CD4-positive, CD25-positive, alpha-beta regulatory T cell (primary cell): ENCODE measurements around the gene ANKRD6. TPM values are rescaled to one million over a fixed set of nuclear protein-coding genes. Genes with fewer than 3 reads are reported as not detected.

Experiments
- ATAC-seq, 2 donors: fragments of 150-1000 bp; cut with Tn5 transposase; one replicate each; pipeline ENCODE4 v1.10.0; 2021; ENCODE audit warnings: low read depth in 2 of 2, moderate number of reproducible peaks in 2 of 2, moderate library complexity in 1 of 2
- DNase-seq, 3 donors: peaks; one replicate each; pipeline versions ENCODE4 v3.0.0 to v3.0.0-alpha.2; 2012 to 2022; ENCODE audit warnings: mixed read lengths in 1 of 3
- H3K27ac ChIP-seq: one replicate; pipeline ENCODE4 v1.7.0; 2013; ENCODE audit warnings: mild to moderate bottlenecking, low read length; ENCODE audit not compliant: insufficient read depth, poor library complexity, severe bottlenecking
- H3K27me3 ChIP-seq: one replicate; pipeline ENCODE4 v1.7.0; 2013; ENCODE audit warnings: low read length; ENCODE audit not compliant: control insufficient read depth, insufficient read depth
- H3K36me3 ChIP-seq: one replicate; pipeline ENCODE4 v1.7.0; 2013; ENCODE audit warnings: mild to moderate bottlenecking, low read length, moderate library complexity; ENCODE audit not compliant: control insufficient read depth, insufficient read depth
- H3K4me1 ChIP-seq: 2 replicates; pipeline ENCODE4 v1.7.0; 2013; ENCODE audit warnings: mild to moderate bottlenecking, low read length; ENCODE audit not compliant: insufficient read depth, control insufficient read depth, poor library complexity, severe bottlenecking
- H3K4me3 ChIP-seq: one replicate; pipeline ENCODE4 v1.7.0; 2013; ENCODE audit warnings: low read depth, mild to moderate bottlenecking, low read length, moderate library complexity
- H3K9me3 ChIP-seq, 2 experiments: 1 replicate in 1 of 2; 2 replicates in 1 of 2; pipeline ENCODE4 v1.7.0; 2013; ENCODE audit warnings: low read length in 2 of 2, mild to moderate bottlenecking in 1 of 2, moderate library complexity in 1 of 2; ENCODE audit not compliant: control insufficient read depth in 2 of 2
- H3K27ac Mint-ChIP-seq, 3 donors: one replicate each; pipeline ENCODE4 v1.8.0; 2020 to 2022; ENCODE audit warnings: mild to moderate bottlenecking in 3 of 3, mixed read lengths in 3 of 3, moderate library complexity in 2 of 3
- H3K27me3 Mint-ChIP-seq: one replicate; pipeline ENCODE4 v1.8.0; 2022; ENCODE audit warnings: mild to moderate bottlenecking, mixed read lengths
- H3K36me3 Mint-ChIP-seq: one replicate; pipeline ENCODE4 v1.8.0; 2020; ENCODE audit warnings: mixed read lengths
- H3K4me1 Mint-ChIP-seq, 4 donors: one replicate each; pipeline ENCODE4 v1.8.0; 2020 to 2022; ENCODE audit warnings: mixed read lengths in 4 of 4, mild to moderate bottlenecking in 1 of 4
- H3K4me3 Mint-ChIP-seq, 4 donors: one replicate each; pipeline ENCODE4 v1.8.0; 2020 to 2022; ENCODE audit warnings: mild to moderate bottlenecking in 4 of 4, mixed read lengths in 4 of 4, moderate library complexity in 3 of 4
- H3K9me3 Mint-ChIP-seq, 7 donors: one replicate each; pipeline ENCODE4 v1.8.0; 2020 to 2022; ENCODE audit warnings: mixed read lengths in 7 of 7, mild to moderate bottlenecking in 3 of 7, moderate library complexity in 2 of 7
- polyA plus RNA-seq, 4 donors: library from polyadenylated mRNA; unstranded; fragments of 300-500 nt; fragmentation: Illumina TruSeq; gene quantifications; one replicate each; pipeline ENCODE4 v1.2.3, GENCODE V29; 2021
- total RNA-seq: library from RNA; stranded (reverse); gene quantifications from one replicate; pipeline ENCODE4 v1.2.3, GENCODE V29; 2022

ANKRD6 gene
- 6.0 TPM for total RNA-seq
- polyA plus RNA-seq: 1 to 10 TPM in 3 of 4 donors, under 1 TPM in 1; 0.54 to 2.1 (median 1.2) TPM

DNA sequence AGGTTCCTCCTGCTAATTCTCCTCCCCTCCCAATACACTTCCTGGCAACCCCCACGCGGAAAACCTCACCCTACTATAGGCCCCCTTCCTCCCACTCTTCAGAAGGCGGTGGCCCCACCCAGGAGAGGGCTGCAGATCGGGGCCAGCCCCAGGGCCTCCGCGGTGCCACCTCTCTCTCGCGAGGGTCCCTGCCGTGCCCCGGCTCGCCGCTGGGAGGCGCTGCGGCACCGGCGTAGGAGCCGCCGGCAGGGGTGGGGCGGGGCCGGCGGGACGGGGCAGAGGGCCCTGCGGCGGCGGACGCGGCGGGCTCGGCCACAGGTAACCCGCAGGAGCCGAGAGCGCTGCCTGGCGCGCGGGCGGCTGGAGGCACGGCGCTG, at the start of gene ANKRD6:
Gene ANKRD6, plus strand, starts transcription at position 278 of the 377 bp plus-strand sequence. CDS start 133,825 bp downstream, outside the sequence.
- Mint-ChIP-seq H3K4me3 (peak within 1 kb of the TSS; percentile 89 to 92 (median 91)), H3K27me3 (peaks cover 58% of the 10 kb centered on the region), H3K9me3 (peaks cover 0 to 4% (median 0%) of the 10 kb centered on the region in 7 donors), H3K36me3 (no peaks in the 10 kb centered on the region), H3K4me1 (peaks cover 5 to 21% (median 11%) of the 10 kb centered on the region in 4 donors), H3K27ac (peak within 1 kb of the TSS in 2 of 3 donors; percentile 77 to 92)
- Histone ChIP-seq H3K27me3 (peaks cover 9% of the 10 kb centered on the region), H3K4me1 (peaks cover 15% of the 10 kb centered on the region), H3K36me3 (no peaks in the 10 kb centered on the region), H3K4me3 (peak within 1 kb of the TSS; percentile 61), H3K27ac (peak within 1 kb of the TSS; percentile 47), H3K9me3 (no peaks in the 10 kb centered on the region)
- DNase-seq: peak; percentile 70 to 78 (median 72)
- ATAC-seq: peak; percentile 94 to 96

DNA sequence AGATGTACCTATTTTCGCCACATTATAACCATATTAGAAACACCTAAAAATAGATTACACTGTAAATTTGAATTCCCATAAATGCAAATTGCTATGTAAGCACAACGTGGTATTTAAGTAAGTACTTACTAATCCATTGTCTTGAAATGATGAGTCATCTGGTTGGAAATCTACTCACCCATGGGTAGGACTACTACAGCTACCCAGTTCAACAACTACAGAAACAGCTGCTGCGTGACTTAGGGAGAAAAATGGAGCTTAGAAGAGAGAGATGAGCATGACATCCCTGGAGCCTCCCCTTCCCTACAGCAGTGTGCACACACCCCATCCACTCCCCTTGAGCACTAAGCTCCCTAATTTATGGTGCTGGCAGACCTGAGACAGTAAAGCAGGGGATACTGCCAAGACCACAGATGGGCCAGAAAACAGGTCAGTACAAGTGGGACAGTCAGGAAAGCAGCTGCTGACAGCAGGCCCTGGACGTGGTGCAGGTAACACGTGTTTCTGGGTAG, 47.7 kb upstream of the ANKRD6 start:
- DNase-seq: no peak
- Mint-ChIP-seq H3K36me3 (no peaks in the 10 kb centered on the region), H3K4me1 (peaks cover 0 to 2% (median 0%) of the 10 kb centered on the region in 4 donors), H3K27me3 (peaks cover 24% of the 10 kb centered on the region), H3K27ac (no peak overlapping the region), H3K9me3 (peaks cover 0 to 2% (median 0%) of the 10 kb centered on the region in 7 donors), H3K4me3 (no peak overlapping the region)
- Histone ChIP-seq H3K36me3 (no peaks in the 10 kb centered on the region), H3K27ac (no peak overlapping the region), H3K9me3 (no peaks in the 10 kb centered on the region), H3K4me1 (no peaks in the 10 kb centered on the region), H3K4me3 (no peak overlapping the region), H3K27me3 (peaks cover 5% of the 10 kb centered on the region)
- no peak for ATAC-seq

DNA sequence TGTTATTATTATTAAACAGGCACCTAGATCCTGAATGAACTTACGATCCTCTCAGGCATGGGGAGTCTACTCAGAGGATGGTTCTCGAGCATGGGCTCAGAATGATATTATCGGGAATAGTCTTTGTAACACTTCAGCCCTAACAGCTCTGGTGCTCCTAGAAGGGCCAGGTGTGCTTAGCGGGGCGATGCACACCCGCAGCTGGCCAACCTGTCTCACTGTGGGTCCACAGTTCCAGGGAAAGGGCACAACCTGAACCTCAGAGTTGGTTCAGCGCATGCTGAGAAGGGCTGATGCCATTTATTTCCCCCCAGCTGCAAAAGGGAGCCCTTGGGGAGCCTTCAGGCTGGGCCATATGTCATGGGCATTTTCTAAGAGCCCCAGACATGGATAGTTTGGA, 47.1 kb upstream of the ANKRD6 start:
- Mint-ChIP-seq H3K4me1 (peaks cover 0 to 2% (median 0%) of the 10 kb centered on the region in 4 donors), H3K27ac (no peak overlapping the region), H3K9me3 (peaks cover 0 to 2% (median 0%) of the 10 kb centered on the region in 7 donors), H3K4me3 (no peak overlapping the region), H3K27me3 (peaks cover 22% of the 10 kb centered on the region), H3K36me3 (no peaks in the 10 kb centered on the region)
- H3K36me3 ChIP-seq: no peaks in the 10 kb centered on the region
- H3K4me3 ChIP-seq: no peak overlapping the region
- H3K27me3 ChIP-seq: peaks cover 5% of the 10 kb centered on the region
- no peak overlapping the region for H3K27ac ChIP-seq
- no peaks in the 10 kb centered on the region for H3K4me1 ChIP-seq
- no peak for DNase-seq
- no peaks in the 10 kb centered on the region for H3K9me3 ChIP-seq
- no peak for ATAC-seq

DNA sequence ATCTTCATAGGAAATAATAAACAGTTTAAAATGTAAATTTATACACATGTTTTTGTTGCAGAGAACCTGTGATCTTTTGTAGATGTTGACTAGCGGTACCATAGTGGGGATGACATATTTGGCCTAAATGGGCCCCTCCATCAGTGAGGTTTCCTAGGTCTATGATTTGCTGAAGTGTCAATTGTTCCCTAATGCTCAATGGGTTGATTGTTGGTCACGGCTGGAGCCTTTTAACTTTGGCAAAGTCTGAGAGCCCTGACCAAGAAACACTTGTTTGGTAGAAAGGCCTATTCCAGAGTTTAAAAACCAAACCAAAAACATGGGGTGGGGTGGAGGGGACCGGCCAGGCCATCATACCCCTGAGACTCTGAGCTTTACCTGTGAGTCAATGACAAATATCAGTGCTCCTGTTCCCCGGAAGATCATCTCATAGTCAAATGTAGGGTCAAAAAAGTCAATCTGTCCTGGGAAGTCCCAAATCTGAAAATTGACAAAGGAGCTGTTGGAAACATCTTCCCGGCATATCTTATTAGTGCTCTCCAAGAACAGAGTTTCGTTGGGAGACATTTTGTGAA, 45.9 kb upstream of the ANKRD6 start:
- Histone ChIP-seq H3K27me3 (peaks cover 5% of the 10 kb centered on the region), H3K27ac (no peak overlapping the region), H3K4me3 (no peak overlapping the region), H3K4me1 (no peaks in the 10 kb centered on the region), H3K36me3 (no peaks in the 10 kb centered on the region), H3K9me3 (no peaks in the 10 kb centered on the region)
- no peak overlapping the region for H3K27ac Mint-ChIP-seq
- no peak for DNase-seq
- no peak overlapping the region for H3K4me3 Mint-ChIP-seq
- no peak for ATAC-seq
- H3K36me3 Mint-ChIP-seq: no peaks in the 10 kb centered on the region
- H3K4me1 Mint-ChIP-seq: peaks cover 0 to 2% (median 0%) of the 10 kb centered on the region in 4 donors
- peaks cover 13% of the 10 kb centered on the region for H3K27me3 Mint-ChIP-seq
- H3K9me3 Mint-ChIP-seq: peaks cover 0 to 2% (median 0%) of the 10 kb centered on the region in 7 donors

DNA sequence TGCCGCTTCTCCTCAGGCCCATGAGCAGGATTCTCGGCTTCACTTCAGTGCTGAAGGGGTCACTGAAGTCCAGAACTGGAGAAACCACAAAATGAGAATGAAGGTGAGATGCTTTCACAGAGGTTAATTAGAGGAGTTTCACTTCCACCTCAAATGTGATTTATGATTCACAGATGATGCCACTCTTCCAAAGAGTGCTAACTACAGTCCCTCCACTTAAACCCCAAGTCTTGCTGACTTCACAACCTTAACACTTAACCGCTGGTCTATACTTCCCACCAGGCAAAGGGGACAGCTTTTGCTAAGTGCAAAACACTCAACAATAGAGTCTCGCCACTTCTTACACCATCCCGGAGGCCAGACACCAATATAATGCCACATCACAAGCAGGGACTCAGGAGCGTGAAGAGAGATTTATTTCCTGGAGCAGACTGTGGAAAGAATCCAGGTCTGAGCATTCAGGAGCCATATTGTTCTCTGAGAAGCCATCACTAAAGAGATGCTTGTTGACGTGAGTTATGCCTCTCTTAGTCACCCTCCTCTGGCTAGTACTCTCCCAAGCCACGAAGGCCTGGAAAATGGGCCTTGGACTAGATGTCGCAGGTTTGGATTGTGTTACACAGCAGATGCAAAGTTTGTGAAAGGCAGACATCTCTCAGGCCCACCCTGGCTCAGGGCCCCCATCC, 45.3 kb upstream of the ANKRD6 start:
- H3K27ac Mint-ChIP-seq: no peak overlapping the region
- peak in 1 of 2 donors; percentile 16 for ATAC-seq

DNA sequence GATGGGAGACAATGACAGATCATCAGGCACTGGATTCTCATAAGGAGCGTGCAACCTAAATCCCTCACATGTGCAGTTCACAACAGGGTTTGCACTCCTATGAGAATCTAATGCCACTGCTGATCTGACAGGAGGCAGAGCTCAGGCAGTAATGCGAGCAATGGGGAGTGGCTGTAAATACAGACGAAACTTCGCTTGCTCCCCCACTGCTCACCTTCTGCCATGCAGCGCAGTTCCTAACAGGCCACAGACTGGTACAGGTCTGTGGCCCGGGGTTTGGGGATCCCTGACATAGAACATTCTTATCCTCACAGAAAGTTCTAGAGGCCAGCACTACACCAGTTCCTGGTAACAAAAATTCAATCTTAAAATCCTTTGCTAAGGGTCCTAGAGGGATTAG, 44.1 kb upstream of the ANKRD6 start:
- no peak overlapping the region for H3K27ac ChIP-seq
- Mint-ChIP-seq H3K4me3 (no peak overlapping the region), H3K27ac (no peak overlapping the region), H3K4me1 (peaks cover 0 to 2% (median 0%) of the 10 kb centered on the region in 4 donors), H3K36me3 (no peaks in the 10 kb centered on the region), H3K27me3 (peaks cover 20% of the 10 kb centered on the region), H3K9me3 (peaks cover 0 to 6% (median 4%) of the 10 kb centered on the region in 7 donors)
- ATAC-seq: no peak
- peaks cover 2% of the 10 kb centered on the region for H3K27me3 ChIP-seq
- H3K36me3 ChIP-seq: no peaks in the 10 kb centered on the region
- DNase-seq: no peak
- H3K4me3 ChIP-seq: no peak overlapping the region
- peaks cover 0 to 5% of the 10 kb centered on the region in 2 experiments for H3K9me3 ChIP-seq
- H3K4me1 ChIP-seq: no peaks in the 10 kb centered on the region

More for the DNA sequence above, 45.3 kb upstream of the ANKRD6 start:
- Histone ChIP-seq H3K9me3 (no peaks in the 10 kb centered on the region), H3K4me3 (no peak overlapping the region), H3K36me3 (no peaks in the 10 kb centered on the region), H3K27me3 (peaks cover 6% of the 10 kb centered on the region), H3K27ac (no peak overlapping the region), H3K4me1 (no peaks in the 10 kb centered on the region)
- Mint-ChIP-seq H3K4me3 (no peak overlapping the region), H3K9me3 (peaks cover 0 to 2% (median 0%) of the 10 kb centered on the region in 7 donors), H3K4me1 (peaks cover 0 to 2% (median 0%) of the 10 kb centered on the region in 4 donors), H3K36me3 (no peaks in the 10 kb centered on the region), H3K27me3 (peaks cover 13% of the 10 kb centered on the region)
- DNase-seq: no peak

DNA sequence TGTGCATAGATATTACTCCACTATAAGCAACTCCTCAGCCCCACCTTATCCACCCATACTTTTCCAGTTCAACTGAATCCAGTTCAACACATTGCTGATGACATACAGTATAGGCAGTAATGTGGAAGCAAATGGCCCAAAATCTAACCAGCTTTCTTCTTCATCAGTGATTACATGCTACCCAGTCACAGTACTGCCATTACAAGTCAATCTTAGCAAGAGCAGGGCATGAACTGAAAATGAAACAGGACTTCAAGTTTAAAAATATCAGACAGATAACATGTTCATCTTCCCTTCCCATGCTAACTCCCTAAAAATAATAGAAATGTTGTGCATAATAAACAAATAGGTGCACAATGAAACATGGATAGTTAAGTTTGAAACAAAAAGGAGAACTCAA, 40.1 kb upstream of the ANKRD6 start:
- H3K4me3 ChIP-seq: no peak overlapping the region

More for the DNA sequence above, 40.1 kb upstream of the ANKRD6 start:
- H3K27ac Mint-ChIP-seq: no peak overlapping the region
- no peaks in the 10 kb centered on the region for H3K4me1 Mint-ChIP-seq
- ATAC-seq (no peak), DNase-seq (no peak)
- peaks cover 23% of the 10 kb centered on the region for H3K27me3 Mint-ChIP-seq
- H3K4me1 ChIP-seq: no peaks in the 10 kb centered on the region
- peaks cover 2% of the 10 kb centered on the region for H3K27me3 ChIP-seq
- no peak overlapping the region for H3K4me3 Mint-ChIP-seq
- peaks cover 0 to 6% (median 4%) of the 10 kb centered on the region in 7 donors for H3K9me3 Mint-ChIP-seq
- H3K27ac ChIP-seq: no peak overlapping the region
- H3K36me3 ChIP-seq: no peaks in the 10 kb centered on the region
- H3K9me3 ChIP-seq: peaks cover 0 to 5% of the 10 kb centered on the region in 2 experiments
- H3K36me3 Mint-ChIP-seq: no peaks in the 10 kb centered on the region
